Measurements from ENCODE around the gene TF. TPM values are rescaled to one million over a fixed set of nuclear protein-coding genes. Genes with fewer than 3 reads are reported as not detected.

Gene TF
- total and polyA plus RNA-seq, 4 donors, result 0.75 to 7.4 (median 1.6) TPM

GRCh38 chr3:133838916-133839800 is 93.0 kb downstream of the TF start:
- ATAC-seq (ENCODE audit: low FRiP score), result no peak
- no peak for DNase-seq
- Histone ChIP-seq H3K4me3 (ENCODE audit: low read length in 2 of 2) (no peak overlapping the region), H3K27me3 (ENCODE audit: control insufficient read depth in 1 of 2, insufficient read depth in 2 of 2, low read length in 1 of 2) (no peaks in the 10 kb centered on the region), H3K4me1 (ENCODE audit: control insufficient read depth in 1 of 2, insufficient read depth in 2 of 2, low read length in 2 of 2) (no peaks in the 10 kb centered on the region), H3K9me3 (ENCODE audit: control insufficient read depth, low read length) (no peaks in the 10 kb centered on the region), H3K27ac (ENCODE audit: low read depth in 1 of 2, low read length in 2 of 2) (no peak overlapping the region), H3K36me3 (ENCODE audit: control insufficient read depth in 1 of 2, insufficient read depth in 2 of 2, low read length in 1 of 2) (no peaks in the 10 kb centered on the region)
- 93 to 94% methylated on average over 12 of the region's 12 CpGs for WGBS, 2 donors
- intact Hi-C loops (cut with DNase I), result no loop called here

- whole genome bisulfite sequencing, 2 donors, result 96 to 98% methylated on average over 9 of the region's 9 CpGs
- DNase-seq, result no peak
- intact Hi-C loops (cut with DNase I), result no loop called here
- ATAC-seq (ENCODE audit: low FRiP score), result no peak
- Histone ChIP-seq H3K27ac (ENCODE audit: low read depth in 1 of 2, low read length in 2 of 2) (no peak overlapping the region), H3K9me3 (ENCODE audit: control insufficient read depth, low read length) (no peaks in the 10 kb centered on the region), H3K4me1 (ENCODE audit: control insufficient read depth in 1 of 2, insufficient read depth in 2 of 2, low read length in 2 of 2) (no peaks in the 10 kb centered on the region), H3K27me3 (ENCODE audit: control insufficient read depth in 1 of 2, insufficient read depth in 2 of 2, low read length in 1 of 2) (no peaks in the 10 kb centered on the region), H3K4me3 (ENCODE audit: low read length in 2 of 2) (no peak overlapping the region), H3K36me3 (ENCODE audit: control insufficient read depth in 1 of 2, insufficient read depth in 2 of 2, low read length in 1 of 2) (no peaks in the 10 kb centered on the region)
These were observed 94.0 kb downstream of the TF start for GRCh38 chr3:133840055-133840737.

GRCh38 chr3:133840767-133841166 is 94.6 kb downstream of the TF start:
- no peaks in the 10 kb centered on the region for H3K4me1 ChIP-seq (ENCODE audit: control insufficient read depth in 1 of 2, insufficient read depth in 2 of 2, low read length in 2 of 2)
- no peaks in the 10 kb centered on the region for H3K36me3 ChIP-seq (ENCODE audit: control insufficient read depth in 1 of 2, insufficient read depth in 2 of 2, low read length in 1 of 2)
- no peak for DNase-seq
- no peak overlapping the region for H3K4me3 ChIP-seq (ENCODE audit: low read length in 2 of 2)
- no peaks in the 10 kb centered on the region for H3K27me3 ChIP-seq (ENCODE audit: control insufficient read depth in 1 of 2, insufficient read depth in 2 of 2, low read length in 1 of 2)
- 94% methylated on average over 6 of the region's 6 CpGs for WGBS, 2 donors
- no peaks in the 10 kb centered on the region for H3K9me3 ChIP-seq (ENCODE audit: control insufficient read depth, low read length)
- H3K27ac ChIP-seq (ENCODE audit: low read depth in 1 of 2, low read length in 2 of 2), result no peak overlapping the region
- intact Hi-C loops (cut with DNase I), result no loop called here
- no peak for ATAC-seq (ENCODE audit: low FRiP score)

GRCh38 chr3:133841196-133841595 is 95.0 kb downstream of the TF start:
- DNase-seq, result no peak
- H3K27ac ChIP-seq (ENCODE audit: low read depth in 1 of 2, low read length in 2 of 2), result no peak overlapping the region
- no peak overlapping the region for H3K4me3 ChIP-seq (ENCODE audit: low read length in 2 of 2)
- H3K36me3 ChIP-seq (ENCODE audit: control insufficient read depth in 1 of 2, insufficient read depth in 2 of 2, low read length in 1 of 2), result no peaks in the 10 kb centered on the region
- no peaks in the 10 kb centered on the region for H3K4me1 ChIP-seq (ENCODE audit: control insufficient read depth in 1 of 2, insufficient read depth in 2 of 2, low read length in 2 of 2)
- 96 to 97% methylated on average over 8 of the region's 8 CpGs for WGBS, 2 donors
- intact Hi-C loops (cut with DNase I), result no loop called here
- ATAC-seq (ENCODE audit: low FRiP score), result no peak
- H3K9me3 ChIP-seq (ENCODE audit: control insufficient read depth, low read length), result no peaks in the 10 kb centered on the region
- no peaks in the 10 kb centered on the region for H3K27me3 ChIP-seq (ENCODE audit: control insufficient read depth in 1 of 2, insufficient read depth in 2 of 2, low read length in 1 of 2)

GRCh38 chr3:133842158-133842557 is 96.0 kb downstream of the TF start:
- WGBS, 2 donors, result 79% methylated on average over 4 of the region's 4 CpGs

GRCh38 chr3:133843634-133844033 is 97.4 kb downstream of the TF start:
- DNase-seq (no peak), ATAC-seq (ENCODE audit: low FRiP score) (no peak)
- Histone ChIP-seq H3K4me1 (ENCODE audit: control insufficient read depth in 1 of 2, insufficient read depth in 2 of 2, low read length in 2 of 2) (no peaks in the 10 kb centered on the region), H3K4me3 (ENCODE audit: low read length in 2 of 2) (no peak overlapping the region), H3K27ac (ENCODE audit: low read depth in 1 of 2, low read length in 2 of 2) (no peak overlapping the region), H3K9me3 (ENCODE audit: control insufficient read depth, low read length) (no peaks in the 10 kb centered on the region), H3K27me3 (ENCODE audit: control insufficient read depth in 1 of 2, insufficient read depth in 2 of 2, low read length in 1 of 2) (no peaks in the 10 kb centered on the region), H3K36me3 (ENCODE audit: control insufficient read depth in 1 of 2, insufficient read depth in 2 of 2, low read length in 1 of 2) (no peaks in the 10 kb centered on the region)
- intact Hi-C loops (cut with DNase I), result no loop called here
- WGBS, 2 donors, result 88 to 91% methylated on average over 7 of the region's 7 CpGs

More at GRCh38 chr3:133842158-133842557, 96.0 kb downstream of the TF start:
- Histone ChIP-seq H3K27me3 (ENCODE audit: control insufficient read depth in 1 of 2, insufficient read depth in 2 of 2, low read length in 1 of 2) (no peaks in the 10 kb centered on the region), H3K4me1 (ENCODE audit: control insufficient read depth in 1 of 2, insufficient read depth in 2 of 2, low read length in 2 of 2) (no peaks in the 10 kb centered on the region), H3K9me3 (ENCODE audit: control insufficient read depth, low read length) (no peaks in the 10 kb centered on the region), H3K4me3 (ENCODE audit: low read length in 2 of 2) (no peak overlapping the region), H3K36me3 (ENCODE audit: control insufficient read depth in 1 of 2, insufficient read depth in 2 of 2, low read length in 1 of 2) (no peaks in the 10 kb centered on the region), H3K27ac (ENCODE audit: low read depth in 1 of 2, low read length in 2 of 2) (no peak overlapping the region)
- ATAC-seq (ENCODE audit: low FRiP score) (no peak), DNase-seq (no peak)
- intact Hi-C loops (cut with DNase I), result no loop called here

GRCh38 chr3:133845127-133845526 is 98.9 kb downstream of the TF start:
- ATAC-seq (ENCODE audit: low FRiP score), result no peak
- no peaks in the 10 kb centered on the region for H3K36me3 ChIP-seq (ENCODE audit: control insufficient read depth in 1 of 2, insufficient read depth in 2 of 2, low read length in 1 of 2)
- 97% methylated on average over 4 of the region's 4 CpGs for WGBS, 2 donors
- intact Hi-C loops (cut with DNase I), result no loop called here
- H3K4me1 ChIP-seq (ENCODE audit: control insufficient read depth in 1 of 2, insufficient read depth in 2 of 2, low read length in 2 of 2), result no peaks in the 10 kb centered on the region
- H3K9me3 ChIP-seq (ENCODE audit: control insufficient read depth, low read length), result no peaks in the 10 kb centered on the region
- no peak overlapping the region for H3K4me3 ChIP-seq (ENCODE audit: low read length in 2 of 2)
- no peaks in the 10 kb centered on the region for H3K27me3 ChIP-seq (ENCODE audit: control insufficient read depth in 1 of 2, insufficient read depth in 2 of 2, low read length in 1 of 2)
- H3K27ac ChIP-seq (ENCODE audit: low read depth in 1 of 2, low read length in 2 of 2), result no peak overlapping the region
- no peak for DNase-seq
